ENCODE results near the gene API5. TPM values are rescaled to one million over a fixed set of nuclear protein-coding genes. Genes with fewer than 3 reads are reported as not detected.
A peak's percentile ranks its signal among the peaks of the same experiment; 100 is the strongest.

The API5 gene
- 90.0 TPM for total RNA-seq

- H3K27me3 ChIP-seq (ENCODE audit: insufficient read depth, low read length): no peaks in the 10 kb centered on the region
- peak within 1 kb of the TSS; percentile 80 for H3K4me3 ChIP-seq (ENCODE audit: low read length)
- H3K4me1 ChIP-seq (ENCODE audit: insufficient read depth, low read length): peaks cover 21% of the 10 kb centered on the region
- no peaks in the 10 kb centered on the region for H3K9me3 ChIP-seq (ENCODE audit: low read depth, low read length)
These were observed at the start of gene API5 for GRCh38 chr11:43311791-43312607. TSS of gene API5 (plus strand) at chr11:43311996. CDS start at chr11:43312128, 132 bp downstream.

DNA sequence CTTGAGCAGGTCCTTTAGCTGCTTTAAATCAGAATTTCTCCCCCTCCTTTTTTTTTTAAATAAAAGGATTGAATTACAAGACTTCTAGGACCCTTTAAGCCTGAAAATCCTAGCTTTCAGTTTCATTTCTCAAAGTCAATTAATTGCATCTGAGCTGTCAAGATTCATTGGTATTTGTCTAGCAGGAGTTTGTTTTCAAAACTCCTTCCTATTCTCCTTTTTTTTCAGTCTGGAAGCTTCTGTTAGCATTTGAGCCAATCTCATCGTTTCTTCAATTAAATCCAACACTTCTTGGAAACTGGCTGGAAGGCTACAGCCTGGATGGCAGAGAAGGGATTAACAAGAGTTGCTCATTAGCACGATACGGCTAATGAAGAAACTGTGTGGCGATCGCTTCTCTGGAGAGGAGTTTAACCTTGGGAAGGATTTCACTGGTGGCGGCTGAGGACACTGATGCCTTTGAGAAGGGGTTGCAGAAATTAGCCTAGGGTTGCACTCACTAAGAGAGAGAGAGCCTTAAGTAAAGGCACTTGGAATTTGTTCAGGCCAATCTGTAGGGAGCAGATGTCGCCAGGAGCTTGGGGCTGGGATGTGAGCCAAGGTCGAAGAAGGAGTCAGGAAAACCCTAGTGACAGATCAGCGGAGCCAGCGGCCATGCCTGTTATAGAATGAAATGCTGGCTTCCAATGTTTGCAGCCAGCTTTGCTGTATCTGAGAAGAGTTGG lies 43.8 kb upstream of the API5 start:
- H3K9me3 ChIP-seq (ENCODE audit: low read depth, low read length): no peaks in the 10 kb centered on the region
- H3K27me3 ChIP-seq (ENCODE audit: insufficient read depth, low read length): no peaks in the 10 kb centered on the region
- H3K4me3 ChIP-seq (ENCODE audit: low read length): no peak overlapping the region
- no peaks in the 10 kb centered on the region for H3K4me1 ChIP-seq (ENCODE audit: insufficient read depth, low read length)

GRCh38 chr11:43268786-43269185 lies 43.0 kb upstream of the API5 start:
- Histone ChIP-seq H3K4me3 (ENCODE audit: low read length) (no peak overlapping the region), H3K27me3 (ENCODE audit: insufficient read depth, low read length) (no peaks in the 10 kb centered on the region), H3K9me3 (ENCODE audit: low read depth, low read length) (no peaks in the 10 kb centered on the region), H3K4me1 (ENCODE audit: insufficient read depth, low read length) (no peaks in the 10 kb centered on the region)

GRCh38 chr11:43269254-43269918 lies 42.4 kb upstream of the API5 start:
- no peaks in the 10 kb centered on the region for H3K9me3 ChIP-seq (ENCODE audit: low read depth, low read length)
- no peaks in the 10 kb centered on the region for H3K27me3 ChIP-seq (ENCODE audit: insufficient read depth, low read length)
- no peaks in the 10 kb centered on the region for H3K4me1 ChIP-seq (ENCODE audit: insufficient read depth, low read length)
- H3K4me3 ChIP-seq (ENCODE audit: low read length): no peak overlapping the region

- Histone ChIP-seq H3K4me3 (ENCODE audit: low read length) (no peak overlapping the region), H3K27me3 (ENCODE audit: insufficient read depth, low read length) (no peaks in the 10 kb centered on the region)
These were observed 41.3 kb upstream of the API5 start for GRCh38 chr11:43270468-43270867.

GRCh38 chr11:43278193-43278956 lies 33.4 kb upstream of the API5 start:
- no peaks in the 10 kb centered on the region for H3K27me3 ChIP-seq (ENCODE audit: insufficient read depth, low read length)
- no peak overlapping the region for H3K4me3 ChIP-seq (ENCODE audit: low read length)
- H3K4me1 ChIP-seq (ENCODE audit: insufficient read depth, low read length): no peaks in the 10 kb centered on the region
- no peaks in the 10 kb centered on the region for H3K9me3 ChIP-seq (ENCODE audit: low read depth, low read length)

More at GRCh38 chr11:43270468-43270867, 41.3 kb upstream of the API5 start:
- Histone ChIP-seq H3K4me1 (ENCODE audit: insufficient read depth, low read length) (no peaks in the 10 kb centered on the region), H3K9me3 (ENCODE audit: low read depth, low read length) (no peaks in the 10 kb centered on the region)

DNA sequence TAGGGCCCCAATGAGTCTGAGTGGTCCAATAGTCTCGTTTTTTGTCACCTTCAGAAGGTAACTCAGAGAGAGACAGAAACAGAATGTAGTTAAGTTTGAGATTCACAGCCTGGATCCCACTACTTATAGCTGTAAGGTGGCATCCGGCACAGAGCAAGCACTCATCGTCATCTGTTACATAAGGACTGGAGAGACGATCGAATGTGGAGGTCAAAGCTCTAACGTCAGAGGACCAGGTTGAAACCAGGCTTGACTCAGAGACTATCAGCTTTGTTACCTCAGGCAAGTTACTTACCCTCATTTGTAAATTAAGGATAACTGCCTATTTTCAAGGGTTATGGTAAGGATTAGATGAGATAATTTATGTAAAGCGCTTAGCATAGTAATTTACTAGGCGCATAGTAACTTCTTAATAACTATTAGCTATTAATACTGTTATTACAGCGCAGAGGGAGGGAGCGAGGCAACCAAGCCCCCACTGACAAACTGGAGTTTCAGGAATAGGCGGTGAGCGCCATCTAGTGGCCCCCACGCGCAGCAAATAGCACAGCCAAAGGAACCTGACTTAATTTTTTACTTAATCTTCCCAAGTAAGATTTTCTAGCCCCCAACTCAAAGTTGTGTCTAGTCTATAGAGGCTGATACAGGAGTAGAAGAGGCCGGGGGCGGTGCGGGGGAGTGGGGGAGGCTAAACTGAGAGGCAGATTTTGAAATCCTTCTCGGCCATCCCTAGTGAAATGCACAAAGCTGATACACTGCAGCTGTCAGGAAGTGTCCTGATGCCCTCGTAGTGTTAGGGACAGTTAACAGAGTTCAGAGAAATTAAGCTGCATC lies 29.0 kb upstream of the API5 start:
- Histone ChIP-seq H3K4me3 (ENCODE audit: low read length) (no peak overlapping the region), H3K4me1 (ENCODE audit: insufficient read depth, low read length) (no peaks in the 10 kb centered on the region), H3K27me3 (ENCODE audit: insufficient read depth, low read length) (no peaks in the 10 kb centered on the region), H3K9me3 (ENCODE audit: low read depth, low read length) (no peaks in the 10 kb centered on the region)

- no peaks in the 10 kb centered on the region for H3K4me1 ChIP-seq (ENCODE audit: insufficient read depth, low read length)
- H3K27me3 ChIP-seq (ENCODE audit: insufficient read depth, low read length): no peaks in the 10 kb centered on the region
- H3K4me3 ChIP-seq (ENCODE audit: low read length): no peak overlapping the region
- no peaks in the 10 kb centered on the region for H3K9me3 ChIP-seq (ENCODE audit: low read depth, low read length)
These were observed 26.0 kb upstream of the API5 start for GRCh38 chr11:43285826-43286225.

DNA sequence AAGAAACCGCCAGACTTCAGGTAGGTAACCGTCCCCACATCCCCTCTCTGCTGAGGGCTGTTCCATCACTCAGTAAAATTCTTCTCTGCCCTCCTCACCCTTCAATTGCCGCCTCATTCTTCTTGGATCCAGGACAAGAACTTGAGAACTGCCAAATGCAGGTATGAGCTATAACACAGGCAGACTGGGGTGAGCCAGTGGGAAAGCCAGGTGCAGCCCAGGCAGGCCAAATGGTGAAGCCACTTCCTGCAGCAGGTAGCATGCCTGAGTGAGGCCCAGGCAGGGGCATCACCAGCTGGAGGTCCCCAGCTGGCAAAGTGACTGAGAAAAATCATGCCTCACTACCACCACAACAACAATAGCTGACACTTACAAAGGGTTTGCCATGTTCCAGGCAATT lies 22.4 kb upstream of the API5 start:
- Histone ChIP-seq H3K9me3 (ENCODE audit: low read depth, low read length) (peaks cover 6% of the 10 kb centered on the region), H3K27me3 (ENCODE audit: insufficient read depth, low read length) (peaks cover 6% of the 10 kb centered on the region), H3K4me1 (ENCODE audit: insufficient read depth, low read length) (no peaks in the 10 kb centered on the region), H3K4me3 (ENCODE audit: low read length) (no peak overlapping the region)

DNA sequence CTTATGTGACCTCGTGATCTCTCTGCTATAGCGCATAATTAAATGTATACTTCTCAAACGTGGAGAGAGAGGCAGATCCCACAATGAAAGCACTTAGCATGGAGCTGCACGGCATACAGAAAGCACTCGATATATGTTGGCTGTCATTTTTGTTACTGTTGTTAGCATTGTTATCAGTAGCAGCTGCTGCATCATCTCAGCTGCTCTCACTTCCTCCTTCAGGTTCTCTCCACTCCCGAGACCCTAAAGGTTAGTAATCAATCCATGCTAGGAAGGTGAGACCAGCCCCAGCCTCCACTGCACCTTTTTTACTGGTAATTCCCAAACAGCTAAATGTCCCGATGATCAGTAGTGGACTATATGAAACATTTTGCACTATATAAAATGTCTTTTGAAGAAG lies 13.4 kb upstream of the API5 start:
- Histone ChIP-seq H3K4me1 (ENCODE audit: insufficient read depth, low read length) (no peaks in the 10 kb centered on the region), H3K9me3 (ENCODE audit: low read depth, low read length) (peaks cover 18% of the 10 kb centered on the region), H3K4me3 (ENCODE audit: low read length) (no peak overlapping the region), H3K27me3 (ENCODE audit: insufficient read depth, low read length) (peaks cover 8% of the 10 kb centered on the region)

DNA sequence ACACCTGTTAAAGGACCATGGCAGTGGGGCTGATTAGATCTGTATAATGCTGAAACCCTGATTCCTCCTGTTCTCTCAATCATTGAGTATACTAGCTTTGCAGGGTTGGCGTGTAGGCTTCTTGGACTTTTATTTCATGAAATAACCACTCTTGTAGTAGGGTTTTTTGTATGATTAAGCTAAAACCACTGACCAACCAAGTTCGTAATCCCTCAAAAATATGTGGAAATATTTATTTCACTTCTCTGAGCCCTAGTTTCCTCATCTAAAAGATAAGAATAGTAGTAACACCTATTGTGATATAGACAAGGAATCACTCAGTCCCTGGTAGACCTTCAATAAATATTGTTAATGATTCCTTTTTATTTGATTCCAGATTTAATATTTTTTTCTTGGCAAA lies 4.2 kb downstream of the API5 start:
- H3K9me3 ChIP-seq (ENCODE audit: low read depth, low read length): no peaks in the 10 kb centered on the region
- peaks cover 21% of the 10 kb centered on the region for H3K4me1 ChIP-seq (ENCODE audit: insufficient read depth, low read length)
- no peak overlapping the region for H3K4me3 ChIP-seq (ENCODE audit: low read length)
- H3K27me3 ChIP-seq (ENCODE audit: insufficient read depth, low read length): no peaks in the 10 kb centered on the region

DNA sequence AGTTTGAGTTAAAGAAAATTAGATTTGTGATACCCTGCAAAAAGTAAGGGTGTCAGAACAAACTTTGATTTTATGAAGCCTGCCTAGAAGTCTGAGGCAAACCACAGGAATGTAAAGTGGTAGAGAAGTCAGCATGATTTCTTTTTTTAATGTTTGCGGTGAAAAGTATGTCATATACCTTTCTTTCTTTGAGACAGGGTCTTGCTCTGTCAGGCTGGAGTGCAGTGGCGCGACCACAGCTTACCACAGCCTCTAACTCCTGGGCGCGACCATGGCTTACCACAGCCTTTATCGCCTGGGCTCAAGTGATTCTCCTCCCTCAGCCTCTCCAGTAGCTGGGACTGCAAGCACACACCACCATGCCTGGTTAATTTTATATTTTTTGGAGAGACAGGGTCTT lies 4.7 kb downstream of the API5 start:
- Histone ChIP-seq H3K9me3 (ENCODE audit: low read depth, low read length) (no peaks in the 10 kb centered on the region), H3K4me1 (ENCODE audit: insufficient read depth, low read length) (peaks cover 19% of the 10 kb centered on the region), H3K27me3 (ENCODE audit: insufficient read depth, low read length) (no peaks in the 10 kb centered on the region), H3K4me3 (ENCODE audit: low read length) (no peak overlapping the region)

GRCh38 chr11:43327987-43328386 lies 16.2 kb downstream of the API5 start:
- Histone ChIP-seq H3K4me3 (ENCODE audit: low read length) (no peak overlapping the region), H3K9me3 (ENCODE audit: low read depth, low read length) (no peaks in the 10 kb centered on the region), H3K27me3 (ENCODE audit: insufficient read depth, low read length) (no peaks in the 10 kb centered on the region), H3K4me1 (ENCODE audit: insufficient read depth, low read length) (no peaks in the 10 kb centered on the region)

DNA sequence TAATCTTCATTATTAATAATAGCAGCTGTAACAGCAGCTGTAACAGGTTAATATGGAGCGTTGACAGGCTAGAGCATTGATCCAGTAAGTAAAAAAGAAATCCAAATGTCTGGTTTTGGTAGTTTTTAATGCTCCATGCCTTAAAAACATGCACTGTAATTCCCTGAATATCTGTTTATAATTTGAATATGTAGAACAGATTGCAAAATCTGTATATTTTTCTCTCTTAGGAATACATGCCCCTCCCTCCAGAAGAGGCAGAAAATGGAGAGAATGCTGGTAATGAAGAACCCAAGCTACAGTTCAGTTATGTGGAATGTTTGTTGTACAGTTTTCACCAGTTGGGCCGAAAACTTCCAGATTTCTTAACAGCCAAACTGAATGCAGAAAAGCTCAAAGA lies 16.7 kb downstream of the API5 start:
- H3K9me3 ChIP-seq (ENCODE audit: low read depth, low read length): no peaks in the 10 kb centered on the region
- no peaks in the 10 kb centered on the region for H3K27me3 ChIP-seq (ENCODE audit: insufficient read depth, low read length)
- H3K4me3 ChIP-seq (ENCODE audit: low read length): no peak overlapping the region
- H3K4me1 ChIP-seq (ENCODE audit: insufficient read depth, low read length): no peaks in the 10 kb centered on the region

All from mononuclear cell (primary cell).